ENCODE results near the gene ARMC5. TPM values are rescaled to one million over a fixed set of nuclear protein-coding genes. Genes with fewer than 3 reads are reported as not detected.

The ARMC5 gene
- total RNA-seq, 1 donor from 2014 or later: 8.4 TPM

- DNase-seq: no peak
These were observed 2.9 kb downstream of the ARMC5 start for GRCh38 chr16:31461921-31462804.

GRCh38 chr16:31464348-31464769, 5.1 kb downstream of the ARMC5 start:
- DNase-seq: no peak

GRCh38 chr16:31464781-31465260, 5.5 kb downstream of the ARMC5 start:
- DNase-seq: no peak

GRCh38 chr16:31465788-31466370, 6.6 kb downstream of the ARMC5 start:
- no peak for DNase-seq

GRCh38 chr16:31466381-31466841, 7.1 kb downstream of the ARMC5 start:
- DNase-seq: no peak

- DNase-seq: no peak
These were observed 8.0 kb downstream of the ARMC5 start for GRCh38 chr16:31467151-31467773.

GRCh38 chr16:31467858-31468257, 8.6 kb downstream of the ARMC5 start:
- DNase-seq: no peak

GRCh38 chr16:31470615-31471014, 11.3 kb downstream of the ARMC5 start:
- DNase-seq: no peak

- DNase-seq: no peak
These were observed 12.1 kb downstream of the ARMC5 start for GRCh38 chr16:31471241-31471874.

GRCh38 chr16:31471875-31472708, 12.8 kb downstream of the ARMC5 start, which contains the start of gene TGFB1I1:
Gene TGFB1I1 (plus strand): TSS chr16:31472152. CDS start chr16:31472189, 37 bp downstream.
- DNase-seq: no peak

- DNase-seq: no peak
These were observed 13.5 kb downstream of the ARMC5 start for GRCh38 chr16:31472709-31473203.

GRCh38 chr16:31473264-31473984, 14.1 kb downstream of the ARMC5 start:
- no peak for DNase-seq

- no peak for DNase-seq
These were observed 14.9 kb downstream of the ARMC5 start for GRCh38 chr16:31474173-31474714.

GRCh38 chr16:31474773-31475738, 15.8 kb downstream of the ARMC5 start:
- DNase-seq: no peak

- no peak for DNase-seq
These were observed 16.6 kb downstream of the ARMC5 start for GRCh38 chr16:31475946-31476302.

GRCh38 chr16:31476303-31477219, 17.3 kb downstream of the ARMC5 start:
- no peak for DNase-seq

- no peak for DNase-seq
These were observed 18.2 kb downstream of the ARMC5 start for GRCh38 chr16:31477220-31478216.

All from occipital lobe (tissue), 2 donors.